GM18861 (cell line): Measurements from ENCODE around the gene CAMK1.
A peak's percentile ranks its signal among the peaks of the same experiment; 100 is the strongest.

ENCODE experiments used
- ATAC-seq: cut with Tn5 transposase; IDR thresholded peaks from one replicate; pipeline ENCODE4 v1.9.1; 2021; ENCODE audit not compliant: unreplicated experiment

Gene CAMK1

DNA sequence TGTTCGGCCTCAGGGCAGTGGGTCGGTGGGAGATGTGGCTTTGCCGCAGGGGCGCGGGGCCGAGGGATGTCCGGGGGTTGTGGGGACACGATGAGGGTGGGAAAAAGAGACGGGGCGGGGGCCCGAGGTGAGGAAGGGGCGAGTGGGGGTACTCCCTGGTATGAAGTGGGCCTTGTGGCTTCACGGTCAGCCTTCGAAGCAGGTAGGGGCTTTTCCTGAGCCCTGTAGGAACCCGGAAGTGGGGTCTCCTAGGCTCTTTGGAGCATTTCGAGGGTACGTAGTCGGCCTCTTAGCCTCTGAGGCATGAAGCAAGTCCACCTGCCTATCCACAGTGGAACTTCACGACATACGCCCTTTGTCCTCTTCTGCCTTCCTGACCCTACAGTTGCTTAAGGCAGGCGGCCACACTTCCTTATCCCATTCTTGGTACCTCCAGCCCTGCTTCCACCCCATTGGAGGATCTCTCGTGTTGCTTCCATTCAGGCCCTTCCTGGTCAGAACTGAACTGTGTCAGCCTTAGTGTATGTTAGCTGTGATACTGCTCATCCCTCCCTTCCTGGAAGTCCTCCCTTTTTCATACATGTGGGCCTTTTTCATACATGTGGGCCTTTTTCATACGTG, 23.5 kb upstream of the CAMK1 start:
- no peak for ATAC-seq

GRCh38 chr3:9792405-9793160, 22.8 kb upstream of the CAMK1 start, which contains the start of the genes ARPC4 and TADA3:
TSS of gene ARPC4 (plus strand) at chr3:9793082. CDS start at chr3:9793122, 40 bp downstream.
TSS of gene TADA3 (minus strand) at chr3:9792473. CDS start at chr3:9791466, 1,007 bp downstream.
- ATAC-seq = peak; percentile 73

DNA sequence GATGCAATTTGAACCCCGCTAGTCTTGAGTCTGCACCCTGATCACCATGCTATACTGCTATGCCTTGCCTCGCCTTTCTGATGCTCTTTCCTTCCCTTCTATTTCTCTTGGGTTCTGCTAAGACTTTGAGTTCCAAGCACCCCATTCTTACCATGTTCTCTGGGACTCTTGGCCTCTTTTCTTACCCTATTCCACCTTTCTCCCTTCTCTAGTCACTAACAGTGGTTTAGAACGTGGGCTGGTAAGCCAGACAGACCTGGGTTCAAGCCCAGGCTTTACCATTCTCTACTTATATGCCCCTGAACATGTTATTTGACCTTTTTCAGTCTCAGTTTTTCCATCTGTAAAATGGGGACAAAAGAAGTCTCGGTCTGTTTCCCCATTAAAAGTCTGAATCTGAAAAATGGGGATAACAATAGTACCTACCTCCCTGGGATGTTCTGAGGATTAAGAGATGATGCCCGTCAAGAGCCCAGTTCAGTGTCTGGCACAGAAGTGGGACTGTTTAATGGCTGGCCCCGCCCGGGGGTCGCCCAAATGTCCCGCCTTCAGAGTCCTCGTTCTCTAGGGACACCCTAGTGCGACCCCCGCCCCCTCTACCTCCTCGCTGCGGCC, 22.1 kb upstream of the CAMK1 start:
- no peak for ATAC-seq

- no peak for ATAC-seq
These were observed 21.4 kb upstream of the CAMK1 start for GRCh38 chr3:9791127-9791526.

DNA sequence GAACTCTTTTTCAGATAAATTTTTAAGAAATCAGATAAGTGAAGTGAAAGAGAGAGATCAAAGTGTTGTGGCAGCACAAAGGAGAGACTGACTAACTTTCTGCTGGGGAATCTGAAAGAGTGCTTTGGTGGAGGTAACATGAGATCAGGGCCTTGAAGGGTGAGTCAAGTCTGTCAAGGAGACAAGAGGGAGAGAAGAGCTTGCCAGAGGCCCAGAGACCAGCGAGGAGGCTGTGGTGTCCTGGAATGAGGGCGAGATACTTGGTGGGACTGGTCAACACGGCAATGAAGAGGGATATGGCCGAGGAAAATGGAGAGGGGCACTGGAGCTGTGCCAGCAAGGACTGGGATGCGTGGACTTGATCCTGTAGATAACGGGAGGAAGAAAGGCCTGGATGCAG, 18.0 kb upstream of the CAMK1 start:
- no peak for ATAC-seq

- ATAC-seq = no peak
These were observed 17.3 kb upstream of the CAMK1 start for GRCh38 chr3:9786825-9787669.

GRCh38 chr3:9786209-9786739, 16.5 kb upstream of the CAMK1 start:
- ATAC-seq = no peak

DNA sequence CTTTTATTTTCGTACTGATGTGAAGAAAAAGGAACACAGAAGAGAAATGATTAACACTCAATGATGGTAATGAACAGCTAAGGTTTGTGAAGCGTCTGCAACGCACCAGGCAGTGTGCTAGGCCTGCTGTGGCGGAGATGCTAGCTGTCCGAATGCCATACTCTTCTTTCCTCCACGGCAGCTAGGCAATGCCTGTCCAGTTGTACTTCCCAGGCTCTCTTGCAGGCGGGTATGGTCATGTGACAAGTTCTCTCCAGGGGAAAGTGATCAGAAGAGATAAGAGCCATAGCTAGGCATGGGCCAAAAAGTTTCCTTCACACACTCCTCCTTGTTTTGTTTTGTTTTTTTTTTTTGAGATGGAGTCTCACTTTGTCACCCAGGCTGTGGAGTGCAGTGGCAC, 15.9 kb upstream of the CAMK1 start:
- no peak for ATAC-seq

DNA sequence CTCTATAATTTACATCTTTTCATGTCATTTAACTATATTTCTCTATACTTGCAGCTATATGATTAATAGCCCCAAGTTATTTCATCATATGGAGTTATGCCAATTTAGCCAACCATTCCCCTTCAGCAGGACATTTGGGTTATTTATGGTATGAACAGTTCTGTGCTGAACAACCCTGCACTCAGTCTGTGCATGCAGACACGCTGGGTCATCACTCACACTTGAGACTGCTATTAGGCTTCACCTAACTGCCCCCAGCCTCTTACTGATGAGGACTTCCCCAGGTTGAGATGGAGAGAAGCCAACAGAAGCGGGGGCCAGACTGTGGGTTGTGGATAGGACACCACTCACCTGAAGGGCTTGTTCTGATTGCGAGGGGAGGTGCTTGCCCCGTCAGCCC, 15.2 kb upstream of the CAMK1 start:
- no peak for ATAC-seq

GRCh38 chr3:9783954-9784353, 14.2 kb upstream of the CAMK1 start:
- no peak for ATAC-seq

DNA sequence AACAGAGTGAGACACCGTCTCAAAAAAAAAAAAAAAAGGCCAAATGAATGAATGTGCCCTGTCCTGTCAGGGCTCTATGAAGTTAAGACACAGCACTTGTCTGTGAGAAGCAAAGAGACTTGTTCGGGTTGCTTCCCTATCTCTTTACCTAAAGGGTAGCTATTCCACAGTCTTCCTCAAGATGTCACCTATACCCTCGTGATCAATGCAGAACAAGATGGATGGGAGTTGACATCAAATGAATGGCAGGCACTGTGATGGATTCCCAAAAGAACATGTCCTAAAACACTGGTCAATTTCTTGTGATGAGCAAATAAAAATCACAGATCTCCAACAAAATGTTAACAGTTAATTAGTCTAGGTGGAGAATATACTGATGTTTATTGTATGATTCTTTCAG, 13.0 kb upstream of the CAMK1 start:
- no peak for ATAC-seq

- no peak for ATAC-seq
These were observed 12.3 kb upstream of the CAMK1 start for GRCh38 chr3:9781978-9782603.

DNA sequence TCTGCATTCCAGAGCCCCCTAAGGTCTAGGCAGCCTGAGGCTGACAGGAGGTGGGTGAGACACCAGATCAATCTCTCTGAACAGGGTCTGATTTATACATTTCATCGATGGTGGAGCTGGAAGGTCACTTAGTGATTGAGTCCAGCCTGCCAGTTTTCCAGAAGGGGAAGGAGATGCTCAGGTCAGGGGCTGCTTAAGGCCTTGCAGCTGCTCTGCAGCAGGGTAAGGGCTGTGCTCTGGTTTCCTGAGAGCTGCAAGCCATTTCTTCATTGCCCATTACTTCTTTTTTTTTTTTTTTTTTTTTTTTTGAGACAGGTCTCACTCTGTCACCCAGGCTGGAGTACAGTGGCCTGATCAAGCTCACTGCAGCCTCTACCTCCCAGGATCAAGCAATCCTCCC, 11.8 kb upstream of the CAMK1 start:
- no peak for ATAC-seq

GRCh38 chr3:9780910-9781309, 11.2 kb upstream of the CAMK1 start:
- ATAC-seq = no peak

- no peak for ATAC-seq
These were observed 10.7 kb upstream of the CAMK1 start for GRCh38 chr3:9780458-9780812.

GRCh38 chr3:9779721-9780457, 10.1 kb upstream of the CAMK1 start:
- ATAC-seq = peak; percentile 69

GRCh38 chr3:9779075-9779593, 9.4 kb upstream of the CAMK1 start:
- no peak for ATAC-seq

- ATAC-seq = no peak
These were observed 8.7 kb upstream of the CAMK1 start for GRCh38 chr3:9778143-9779074.

DNA sequence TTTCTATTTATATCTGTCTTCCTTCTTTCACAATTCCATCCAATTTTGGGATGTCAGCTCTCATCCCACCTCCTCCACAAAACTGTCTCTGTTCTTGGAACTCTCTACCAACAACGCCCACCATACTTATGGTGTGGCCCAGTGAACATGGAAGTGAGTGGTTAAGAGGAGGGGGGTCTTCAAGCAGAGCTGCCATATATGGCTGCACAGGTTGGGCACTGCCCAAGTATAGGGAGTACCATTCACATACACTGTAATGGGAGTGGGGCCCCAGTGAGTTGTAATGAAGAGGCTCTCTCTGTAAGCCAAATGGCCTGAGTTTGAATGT, 7.9 kb upstream of the CAMK1 start:
- no peak for ATAC-seq
